MM.1S (cell line): ENCODE measurements around the gene PHF21A.

Source experiments
- EZH2 ChIP-seq: fragments of 300-600 bp; sonication (generic); optimal IDR thresholded peaks from 2 replicates; pipeline ENCODE3; 2017; ENCODE audit warnings: low read depth, mild to moderate bottlenecking, antibody characterized with exemption, low read length, mixed read lengths
- EZH2phosphoT487 ChIP-seq: fragments of 300-600 bp; sonication (generic); IDR thresholded peaks from 2 replicates; pipeline ENCODE4 v1.6.1; 2018; ENCODE audit warnings: antibody characterized with exemption, low read length
- TF ChIP-seq, protein P1 (sequence below): fragments of 300-600 bp; sonication (generic); IDR thresholded peaks from 2 replicates; pipeline ENCODE4 v1.5.1; 2016; ENCODE audit warnings: antibody characterized with exemption, low read length, mixed read lengths

DNA sequence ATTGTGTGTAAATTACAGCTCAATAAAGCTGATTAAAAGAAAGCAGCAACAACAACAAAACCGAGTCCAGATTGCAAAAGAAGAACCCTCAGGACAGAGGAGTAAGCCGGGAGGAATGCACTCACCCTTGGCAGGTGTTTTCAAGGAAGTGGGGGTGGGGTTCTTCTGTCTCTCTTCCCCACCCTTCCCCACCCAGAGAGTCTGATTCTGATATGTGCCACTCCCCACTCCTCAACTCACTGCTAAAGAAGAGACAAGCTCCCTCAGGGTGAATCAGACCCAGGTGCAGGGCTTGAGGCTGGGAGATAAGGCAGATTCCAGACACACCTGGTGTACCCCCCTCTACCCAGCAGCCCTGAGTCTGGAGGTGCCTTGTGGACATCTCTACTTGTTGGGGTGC, 38.4 kb upstream of the PHF21A start:
- TF ChIP-seq, protein P1, sequence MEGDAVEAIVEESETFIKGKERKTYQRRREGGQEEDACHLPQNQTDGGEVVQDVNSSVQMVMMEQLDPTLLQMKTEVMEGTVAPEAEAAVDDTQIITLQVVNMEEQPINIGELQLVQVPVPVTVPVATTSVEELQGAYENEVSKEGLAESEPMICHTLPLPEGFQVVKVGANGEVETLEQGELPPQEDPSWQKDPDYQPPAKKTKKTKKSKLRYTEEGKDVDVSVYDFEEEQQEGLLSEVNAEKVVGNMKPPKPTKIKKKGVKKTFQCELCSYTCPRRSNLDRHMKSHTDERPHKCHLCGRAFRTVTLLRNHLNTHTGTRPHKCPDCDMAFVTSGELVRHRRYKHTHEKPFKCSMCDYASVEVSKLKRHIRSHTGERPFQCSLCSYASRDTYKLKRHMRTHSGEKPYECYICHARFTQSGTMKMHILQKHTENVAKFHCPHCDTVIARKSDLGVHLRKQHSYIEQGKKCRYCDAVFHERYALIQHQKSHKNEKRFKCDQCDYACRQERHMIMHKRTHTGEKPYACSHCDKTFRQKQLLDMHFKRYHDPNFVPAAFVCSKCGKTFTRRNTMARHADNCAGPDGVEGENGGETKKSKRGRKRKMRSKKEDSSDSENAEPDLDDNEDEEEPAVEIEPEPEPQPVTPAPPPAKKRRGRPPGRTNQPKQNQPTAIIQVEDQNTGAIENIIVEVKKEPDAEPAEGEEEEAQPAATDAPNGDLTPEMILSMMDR, result no peak
- no peak for TF ChIP-seq EZH2phosphoT487
- no peak for TF ChIP-seq EZH2
